ACC112 (cell line): ENCODE results near the gene IL11RA.

Experiments
- H2AFZ ChIP-seq: fragments of 200-600 bp; sonication (generic); one replicate; pipeline ENCODE4 v1.6.0; 2017; ENCODE audit warnings: antibody characterized with exemption, low read length; ENCODE audit not compliant: unreplicated experiment
- H3K27ac ChIP-seq: fragments of 200-600 bp; sonication (generic); 2 replicates; pipeline ENCODE4 v1.5.1; 2014; ENCODE audit warnings: low read depth, mild to moderate bottlenecking, antibody characterized with exemption, low read length, moderate library complexity
- H3K27me3 ChIP-seq: fragments of 200-600 bp; sonication (generic); 2 replicates; pipeline ENCODE4 v1.6.1; 2014; ENCODE audit warnings: mild to moderate bottlenecking, antibody characterized with exemption, low read length, moderate library complexity, mixed read lengths; ENCODE audit not compliant: insufficient read depth
- H3K36me3 ChIP-seq: fragments of 200-600 bp; sonication (generic); 2 replicates; pipeline ENCODE4 v1.6.1; 2016; ENCODE audit warnings: mild to moderate bottlenecking, antibody characterized with exemption, low read length, moderate library complexity, mixed read lengths; ENCODE audit not compliant: insufficient read depth
- H3K4me1 ChIP-seq: fragments of 200-600 bp; sonication (generic); one replicate; pipeline ENCODE4 v1.6.1; 2016; ENCODE audit warnings: low read length, mixed read lengths; ENCODE audit not compliant: insufficient read depth, unreplicated experiment, control insufficient read depth
- H3K4me3 ChIP-seq: fragments of 200-600 bp; sonication (generic); 2 replicates; pipeline ENCODE4 v1.5.1; 2014; ENCODE audit warnings: mild to moderate bottlenecking, low read depth, low read length
- H3K79me2 ChIP-seq: fragments of 200-600 bp; sonication (generic); one replicate; pipeline ENCODE4 v1.6.0; 2016; ENCODE audit warnings: low read length; ENCODE audit not compliant: control insufficient read depth, unreplicated experiment, insufficient read depth

The IL11RA gene

DNA sequence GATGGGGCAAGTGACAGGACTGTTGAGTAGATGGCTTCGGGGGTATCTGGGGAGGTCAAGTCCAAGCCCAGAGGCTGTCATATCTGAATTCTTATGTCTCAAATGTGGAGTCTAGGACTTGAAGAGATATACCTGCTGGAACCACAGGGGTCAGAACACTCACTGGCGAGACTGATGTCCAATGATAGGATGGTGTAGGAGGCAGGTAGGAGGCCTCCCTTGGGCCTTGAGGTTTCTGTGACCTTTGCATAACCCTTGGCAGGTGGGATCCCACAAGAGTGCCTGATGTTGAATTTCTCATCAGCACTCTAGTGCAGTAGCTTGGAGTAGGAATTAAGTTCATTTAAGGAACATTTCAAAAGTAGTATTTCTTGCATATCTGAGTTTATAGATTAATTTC is 55.1 kb downstream of the IL11RA start:
- no peak overlapping the region for H2AFZ ChIP-seq
- H3K27me3 ChIP-seq = peaks cover 2% of the 10 kb centered on the region; the same call in 1 of the 2 replicates
- no peaks in the 10 kb centered on the region for H3K79me2 ChIP-seq
- H3K36me3 ChIP-seq = no peaks in the 10 kb centered on the region
- no peaks in the 10 kb centered on the region for H3K4me1 ChIP-seq
- no peak overlapping the region for H3K27ac ChIP-seq
- no peak overlapping the region for H3K4me3 ChIP-seq

DNA sequence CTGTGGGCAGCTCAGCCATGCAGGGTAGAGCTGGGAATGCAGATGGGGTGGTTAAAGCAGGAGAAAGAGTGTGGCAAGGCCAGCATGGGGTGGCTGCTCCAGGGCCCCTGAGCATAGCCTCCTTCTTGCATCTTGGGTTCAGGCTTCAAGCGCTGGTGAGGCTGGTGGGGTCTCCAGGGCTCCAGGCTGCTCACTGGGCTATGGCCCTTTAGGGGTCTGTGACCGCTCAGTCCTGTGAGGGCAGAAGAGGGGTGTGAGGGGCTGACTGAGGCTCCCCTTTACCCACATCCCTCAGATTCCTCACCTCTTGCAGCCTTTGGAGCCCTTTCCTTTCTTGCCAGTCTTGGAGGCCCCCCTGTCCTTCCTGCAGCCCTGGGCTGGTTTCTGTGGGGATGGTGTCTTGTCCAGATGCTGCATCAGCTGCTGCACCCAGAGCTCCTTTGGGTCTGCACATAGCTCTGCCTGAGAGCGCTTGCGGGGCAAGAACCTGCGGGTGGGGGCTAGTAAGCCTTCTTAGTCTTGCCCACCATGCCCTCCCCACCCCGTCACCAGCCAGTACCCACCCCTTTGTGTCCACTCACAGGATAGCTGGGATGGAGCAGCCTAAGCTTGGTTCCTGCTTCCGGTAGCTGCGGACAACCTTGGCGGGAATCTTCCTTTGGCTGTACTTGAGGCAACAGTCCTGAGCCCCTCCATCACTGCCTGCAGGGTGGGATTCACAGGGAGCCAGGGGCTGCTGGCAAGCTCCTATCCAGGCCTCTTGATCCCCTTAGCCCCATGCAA is 57.4 kb downstream of the IL11RA start:
- Histone ChIP-seq H3K79me2 (no peaks in the 10 kb centered on the region), H3K4me3 (no peak overlapping the region), H2AFZ (no peak overlapping the region)

DNA sequence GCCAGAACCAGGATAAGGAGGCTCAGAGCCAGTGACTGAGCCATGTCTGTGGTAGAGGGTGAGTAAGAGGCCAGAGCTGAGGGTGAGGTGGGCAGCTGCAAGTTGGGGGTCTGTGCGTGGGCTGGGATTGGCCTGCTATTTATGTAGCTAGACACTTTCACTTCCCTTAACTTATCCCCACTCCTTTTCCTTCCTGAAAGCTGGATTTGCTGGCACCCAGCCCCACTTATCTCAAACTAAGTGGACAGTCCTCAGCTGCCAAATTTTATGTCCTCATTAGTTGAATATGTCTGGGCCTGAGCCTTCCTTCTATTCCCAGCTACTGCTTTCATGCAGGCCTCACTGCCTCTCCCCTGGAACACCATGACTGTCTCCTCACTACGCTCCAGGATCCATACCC is 58.0 kb downstream of the IL11RA start, which contains the start of gene CCL21:
Gene CCL21, minus strand, starts transcription at position 114 of the 400 bp plus-strand sequence. Its CDS starts 70 bp downstream, at position 44.
- Histone ChIP-seq H2AFZ (no peak within 1 kb of the TSS), H3K4me1 (no peaks in the 10 kb centered on the region), H3K79me2 (no peaks in the 10 kb centered on the region), H3K36me3 (no peaks in the 10 kb centered on the region), H3K27ac (no peak within 1 kb of the TSS), H3K4me3 (no peak within 1 kb of the TSS), H3K27me3 (peaks cover 31% of the 10 kb centered on the region)

More for the DNA sequence above, 57.4 kb downstream of the IL11RA start:
- Histone ChIP-seq H3K36me3 (no peaks in the 10 kb centered on the region), H3K27ac (no peak overlapping the region), H3K27me3 (peaks cover 25% of the 10 kb centered on the region), H3K4me1 (no peaks in the 10 kb centered on the region)
